AG09309 (cell line): ENCODE data around the gene MAOB.

Experiments
- DNase-seq: peaks from one replicate; pipeline ENCODE4 v3.0.0-alpha.2; 2010; ENCODE audit warnings: low read depth
- H3K4me3 ChIP-seq: 2 replicates; pipeline ENCODE4 v1.5.1; 2011; ENCODE audit warnings: mild to moderate bottlenecking, low read depth, low read length, moderate library complexity; ENCODE audit not compliant: control insufficient read depth
- TF ChIP-seq, protein P1 (sequence below): IDR thresholded peaks from 2 replicates; pipeline ENCODE4 v1.5.1; 2011; ENCODE audit warnings: mild to moderate bottlenecking, low read depth, low read length, inconsistent platforms; ENCODE audit not compliant: insufficient read depth, control insufficient read depth; ENCODE audit errors: missing control alignments

MAOB gene

DNA sequence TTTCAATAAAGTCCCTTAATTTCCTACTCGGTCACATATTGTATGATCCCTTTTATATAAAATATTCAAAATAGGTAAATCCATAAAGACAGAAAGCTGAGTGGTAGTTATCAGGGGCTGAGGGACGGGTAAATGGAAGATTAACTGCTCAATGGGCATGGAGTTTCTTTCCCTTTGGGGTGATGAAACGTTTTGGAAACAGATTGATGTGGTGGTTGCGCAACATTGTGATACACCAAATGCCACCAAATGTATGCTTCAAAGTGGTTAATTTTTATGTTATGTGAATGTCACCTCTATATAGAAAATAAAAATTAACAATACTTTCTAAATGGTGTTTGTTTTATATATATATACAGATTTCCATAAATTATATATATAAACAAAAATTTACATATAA lies 15.0 kb upstream of the MAOB start:
- no peak overlapping the region for H3K4me3 ChIP-seq
- TF ChIP-seq, protein P1, sequence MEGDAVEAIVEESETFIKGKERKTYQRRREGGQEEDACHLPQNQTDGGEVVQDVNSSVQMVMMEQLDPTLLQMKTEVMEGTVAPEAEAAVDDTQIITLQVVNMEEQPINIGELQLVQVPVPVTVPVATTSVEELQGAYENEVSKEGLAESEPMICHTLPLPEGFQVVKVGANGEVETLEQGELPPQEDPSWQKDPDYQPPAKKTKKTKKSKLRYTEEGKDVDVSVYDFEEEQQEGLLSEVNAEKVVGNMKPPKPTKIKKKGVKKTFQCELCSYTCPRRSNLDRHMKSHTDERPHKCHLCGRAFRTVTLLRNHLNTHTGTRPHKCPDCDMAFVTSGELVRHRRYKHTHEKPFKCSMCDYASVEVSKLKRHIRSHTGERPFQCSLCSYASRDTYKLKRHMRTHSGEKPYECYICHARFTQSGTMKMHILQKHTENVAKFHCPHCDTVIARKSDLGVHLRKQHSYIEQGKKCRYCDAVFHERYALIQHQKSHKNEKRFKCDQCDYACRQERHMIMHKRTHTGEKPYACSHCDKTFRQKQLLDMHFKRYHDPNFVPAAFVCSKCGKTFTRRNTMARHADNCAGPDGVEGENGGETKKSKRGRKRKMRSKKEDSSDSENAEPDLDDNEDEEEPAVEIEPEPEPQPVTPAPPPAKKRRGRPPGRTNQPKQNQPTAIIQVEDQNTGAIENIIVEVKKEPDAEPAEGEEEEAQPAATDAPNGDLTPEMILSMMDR: no peak
- DNase-seq: no peak

DNA sequence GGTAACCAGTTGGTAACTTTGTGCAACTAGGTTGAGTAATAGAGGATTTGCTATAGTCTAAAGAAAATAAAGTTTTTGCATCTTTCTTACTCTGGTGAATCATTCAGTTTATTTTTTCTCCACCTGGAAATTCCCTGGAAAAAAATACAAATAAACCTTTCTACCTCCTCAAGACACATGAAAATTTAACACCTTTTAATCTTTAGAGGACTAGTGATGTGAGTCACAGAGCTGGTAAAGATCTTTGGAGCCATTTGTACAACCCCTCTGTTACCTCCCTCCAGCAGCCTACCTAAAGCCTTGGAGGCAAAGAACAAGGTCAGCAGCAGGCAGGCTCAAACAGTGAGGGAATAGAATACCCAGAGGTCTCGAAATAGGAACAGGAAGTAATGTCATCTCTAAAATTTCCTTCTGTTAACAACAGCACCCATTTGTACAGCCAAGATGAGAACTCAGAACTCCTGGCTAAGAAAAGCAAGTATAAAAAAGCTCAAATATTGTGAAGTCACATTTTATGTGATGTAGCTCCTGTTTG lies 10.2 kb upstream of the MAOB start:
- H3K4me3 ChIP-seq: no peak overlapping the region
- no peak for DNase-seq
- TF ChIP-seq, protein P1: no peak

DNA sequence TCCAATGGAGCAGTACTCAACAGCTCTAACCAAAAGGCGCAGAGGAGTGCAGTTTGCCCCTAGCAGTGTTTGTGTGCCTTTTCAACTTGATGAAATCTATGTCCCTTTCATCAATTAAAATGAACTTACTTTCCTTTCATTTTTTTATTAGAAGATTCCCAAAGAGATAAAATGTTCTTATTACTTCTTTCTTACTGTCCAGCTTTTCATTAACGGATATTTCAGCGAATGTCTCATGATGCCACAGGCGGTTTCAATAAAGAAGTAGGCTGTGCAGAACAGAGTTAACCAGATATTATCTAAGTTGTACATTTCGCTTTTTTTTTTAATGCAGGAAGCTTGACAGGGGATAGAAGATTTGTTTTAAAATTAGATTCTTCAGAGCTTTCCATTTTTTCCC lies 3.4 kb upstream of the MAOB start:
- DNase-seq: no peak
- TF ChIP-seq, protein P1: no peak

DNA sequence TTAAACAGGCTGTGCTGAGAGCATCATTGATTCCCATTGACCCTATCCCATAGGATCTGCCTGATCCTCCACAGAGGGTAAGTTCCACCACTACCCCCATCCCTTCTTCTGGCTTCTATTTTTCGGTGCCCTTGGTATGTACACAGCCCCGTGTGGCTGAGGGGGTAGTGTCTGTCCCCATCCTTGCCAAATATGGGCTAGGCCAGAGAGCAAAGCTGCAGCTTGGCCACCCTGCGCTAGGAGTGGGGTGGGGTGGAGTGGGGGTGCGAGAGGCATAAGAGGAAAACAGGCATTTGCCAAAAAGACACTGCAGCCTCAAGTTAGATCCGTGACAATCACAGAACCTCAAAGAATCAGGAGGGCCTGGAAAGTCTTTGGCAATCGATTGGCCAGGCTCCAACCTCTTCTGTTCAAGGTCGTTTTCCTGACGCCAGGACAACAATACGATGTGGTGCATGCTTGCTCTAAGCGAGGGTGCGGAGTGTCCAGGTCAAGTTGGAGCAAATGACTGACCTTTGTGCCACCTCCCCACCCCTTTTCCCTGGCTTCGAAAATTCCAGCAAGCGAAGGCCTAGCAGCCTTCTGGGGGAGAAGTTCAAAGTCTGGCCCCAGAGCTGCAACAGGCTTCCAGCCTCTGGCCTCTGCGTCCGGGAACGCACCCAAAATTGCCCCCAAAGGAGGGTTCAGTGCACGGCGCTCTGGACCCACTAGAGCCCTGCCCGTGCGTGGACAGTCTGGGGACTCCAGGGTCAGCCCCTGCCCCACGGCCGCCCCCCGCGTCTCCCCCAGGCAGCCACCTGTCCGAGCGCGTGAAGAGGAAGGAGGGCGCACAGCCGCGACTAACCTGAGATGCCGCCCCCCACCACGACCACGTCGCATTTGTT lies 598 bp downstream of the MAOB start:
- TF ChIP-seq, protein P1: no peak
- no peak for DNase-seq
- H3K4me3 ChIP-seq: no peak overlapping the region

More for the DNA sequence above, 3.4 kb upstream of the MAOB start:
- H3K4me3 ChIP-seq: no peak overlapping the region

DNA sequence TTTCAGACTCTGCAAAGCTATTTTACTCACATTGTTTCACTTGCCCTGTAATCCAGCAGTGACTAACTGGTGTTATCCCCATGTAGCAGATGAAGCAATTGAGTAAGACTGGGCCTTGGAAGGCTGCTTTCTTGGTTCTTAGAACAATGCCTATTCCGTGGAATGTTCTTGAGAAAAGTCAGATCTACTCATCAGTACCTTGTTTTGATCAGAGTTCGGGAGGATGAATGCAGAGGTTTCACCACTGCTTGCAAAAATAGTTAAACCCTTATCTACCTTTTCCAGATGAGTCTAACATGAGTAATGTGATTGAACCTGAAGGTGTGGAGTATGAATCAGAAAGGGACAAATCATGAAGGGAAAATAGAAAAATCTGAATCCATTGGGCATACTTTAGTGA lies 1.8 kb downstream of the MAOB start:
- no peak for DNase-seq
- H3K4me3 ChIP-seq: no peak overlapping the region
- TF ChIP-seq, protein P1: no peak

DNA sequence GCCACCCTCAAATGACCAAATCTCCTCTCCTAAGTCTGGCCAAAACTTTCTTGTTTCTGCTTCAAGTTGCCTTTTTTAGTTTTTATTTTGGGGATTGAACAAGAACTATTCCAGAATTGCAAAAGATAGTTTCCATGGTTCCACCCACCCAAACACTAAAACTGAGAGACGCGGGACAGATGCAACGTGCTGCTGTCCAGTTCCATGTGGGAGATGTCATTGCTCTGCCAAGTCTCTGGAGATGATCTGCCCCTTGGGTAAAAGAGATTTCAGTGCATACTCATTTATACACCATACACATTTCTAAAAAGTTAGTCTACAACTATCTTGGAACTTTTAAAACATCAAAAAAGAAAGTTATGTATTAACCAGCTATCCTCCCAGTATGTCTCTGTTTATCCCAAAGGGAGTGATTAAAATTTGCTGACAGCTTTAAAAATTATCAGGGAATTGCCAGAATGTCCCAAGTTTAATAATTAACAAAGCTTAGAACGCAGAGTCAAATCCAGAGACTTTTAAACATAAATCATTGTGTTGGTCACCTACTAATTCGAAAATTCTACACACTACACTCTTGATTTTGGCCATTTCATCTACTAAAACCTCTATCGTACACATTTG lies 3.2 kb downstream of the MAOB start:
- no peak overlapping the region for H3K4me3 ChIP-seq
- TF ChIP-seq, protein P1: no peak
- DNase-seq: no peak
